GM12891 (cell line): Measurements from ENCODE around the gene ARPIN.

Source experiments
- DNase-seq: peaks from one replicate; pipeline ENCODE4 v3.0.0; 2011; ENCODE audit warnings: low spot score; ENCODE audit not compliant: insufficient read length
- FAIRE-seq: peaks from 2 replicates; lab custom pipeline; 2011; peaks lifted over from hg19 to GRCh38; lab: Jason Lieb, UNC
- PAX5 ChIP-seq: IDR thresholded peaks from 2 replicates; pipeline ENCODE4 v1.6.1; 2011; ENCODE audit warnings: low read length, moderate library complexity, mild to moderate bottlenecking; ENCODE audit not compliant: insufficient read depth, severe bottlenecking
- POLR2A ChIP-seq: IDR thresholded peaks from 2 replicates; pipeline ENCODE4 v1.6.1; 2011; ENCODE audit warnings: low read depth, low read length, control low read depth
- POLR2AphosphoS5 ChIP-seq: IDR thresholded peaks from 2 replicates; pipeline ENCODE4 v1.6.1; 2011; ENCODE audit warnings: low read depth, low read length, control low read depth
- POU2F2 ChIP-seq: IDR thresholded peaks from 2 replicates; pipeline ENCODE4 v1.6.1; 2011; ENCODE audit warnings: low read depth, mild to moderate bottlenecking, control low read depth, low read length, moderate library complexity
- SPI1 ChIP-seq: IDR thresholded peaks from 2 replicates; pipeline ENCODE4 v1.6.1; 2011; ENCODE audit warnings: low read depth, low read length, control low read depth
- TAF1 ChIP-seq: IDR thresholded peaks from 2 replicates; pipeline ENCODE4 v1.6.1; 2011; ENCODE audit warnings: low read depth, low read length, control low read depth

ARPIN gene

DNA sequence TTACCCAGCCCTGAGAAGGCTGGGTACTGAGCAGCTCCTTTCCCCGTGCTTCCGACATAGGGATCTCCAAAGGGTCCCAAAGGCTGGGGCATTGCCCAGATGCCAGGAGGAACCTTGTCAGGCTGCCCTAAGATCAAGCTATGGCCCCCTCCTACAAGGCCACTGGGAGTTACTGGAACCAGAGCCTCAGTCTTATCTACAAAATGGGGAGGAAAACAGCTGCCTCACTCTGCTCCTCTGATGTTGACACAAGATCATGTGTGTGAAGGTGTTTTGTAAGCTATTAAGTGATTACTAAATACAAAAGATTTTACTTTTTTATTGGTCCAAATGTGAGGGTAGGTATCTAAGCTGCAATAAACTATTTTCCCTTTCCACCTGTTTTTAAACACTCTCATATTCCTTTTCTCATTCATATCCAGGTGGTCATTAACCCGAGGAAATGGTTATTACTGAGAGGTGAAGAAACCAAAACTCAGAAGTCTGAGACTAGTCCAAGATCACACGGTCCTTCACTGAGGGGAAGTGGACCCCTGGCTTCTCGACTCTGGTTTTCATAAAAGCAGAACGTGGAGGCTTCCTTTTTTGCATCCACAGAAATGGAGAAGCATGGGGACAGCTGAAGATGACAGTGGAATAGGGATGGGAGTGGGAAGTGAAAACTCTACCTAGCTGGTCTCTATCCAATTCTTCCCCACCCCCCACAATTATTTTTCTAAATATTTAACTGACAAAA, 1.7 kb downstream of the ARPIN start:
- FAIRE-seq, result no peak
- TF ChIP-seq POLR2AphosphoS5 (no peak), POLR2A (no peak), SPI1 (0 out of 2 replicates have a peak, but pooled peaks have one; percentile 8)
- DNase-seq, result no peak

DNA sequence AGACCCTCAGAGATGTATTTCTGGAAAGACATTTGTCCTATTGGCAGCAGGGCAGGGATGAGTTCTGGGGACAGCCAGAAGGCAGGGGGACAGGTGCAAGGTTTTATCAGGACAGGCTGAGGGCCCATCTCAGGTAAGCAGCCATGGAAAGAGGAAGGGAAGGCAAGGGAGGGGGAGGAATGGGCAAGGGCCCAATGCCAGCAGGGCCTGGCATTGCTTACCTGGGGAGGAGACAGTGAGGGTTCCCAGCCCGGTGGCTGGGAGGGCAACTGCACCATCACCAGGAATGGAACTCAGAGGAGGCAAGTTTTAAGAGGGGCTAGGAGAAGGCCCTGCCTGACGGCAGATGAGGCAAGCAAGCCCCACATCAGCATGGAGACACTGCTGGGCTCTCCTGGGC, 3.1 kb downstream of the ARPIN start:
- FAIRE-seq (no peak), DNase-seq (no peak)
- no peak for TF ChIP-seq POU2F2
- no peak for TF ChIP-seq PAX5
- TF ChIP-seq SPI1, result no peak
- no peak for TF ChIP-seq POLR2AphosphoS5
- TF ChIP-seq POLR2A, result no peak
- TF ChIP-seq TAF1, result no peak

DNA sequence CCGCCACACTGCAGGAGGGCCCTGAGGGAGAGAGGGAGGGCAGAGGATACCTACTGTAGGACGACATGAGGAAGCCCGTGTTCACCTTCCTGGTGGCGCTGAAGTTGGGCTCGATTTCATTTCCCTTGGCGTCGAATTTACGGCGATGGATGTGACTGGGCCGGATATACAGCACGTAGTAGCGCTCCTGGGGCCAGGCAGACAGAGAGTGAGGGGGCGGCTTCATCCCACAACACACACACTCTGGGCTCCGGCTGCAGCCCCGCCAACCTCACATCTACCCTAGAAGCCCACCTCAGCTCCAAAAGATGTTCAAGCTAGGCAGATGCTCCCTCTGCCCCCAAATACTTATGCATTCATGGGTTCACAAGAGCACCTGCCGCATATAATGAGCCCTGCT, 4.5 kb downstream of the ARPIN start:
- FAIRE-seq (no peak), DNase-seq (no peak)
- no peak for TF ChIP-seq POLR2A
- TF ChIP-seq POU2F2, result no peak
- TF ChIP-seq SPI1, result no peak
- TF ChIP-seq POLR2AphosphoS5, result no peak
- TF ChIP-seq PAX5, result no peak
- TF ChIP-seq TAF1, result no peak

DNA sequence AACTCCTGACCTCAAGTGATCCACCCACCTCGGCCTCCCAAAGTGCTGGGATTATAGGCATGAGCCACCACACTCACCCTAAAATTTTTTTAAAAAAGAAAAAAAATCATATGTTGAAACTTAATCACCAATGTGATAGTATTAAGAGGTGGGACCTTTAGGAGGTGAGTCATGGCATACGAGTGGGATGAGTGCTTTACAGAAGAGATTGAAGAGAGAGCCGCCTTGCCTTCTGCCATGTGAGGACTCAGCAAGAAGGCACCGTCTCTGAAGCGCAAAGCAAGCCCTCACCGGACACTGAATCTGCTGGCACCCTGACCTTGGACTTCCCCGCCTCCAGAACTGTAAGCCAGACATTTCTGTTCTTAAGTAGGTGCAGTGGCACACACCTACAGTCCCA, 5.5 kb downstream of the ARPIN start:
- DNase-seq (no peak), FAIRE-seq (no peak)
- TF ChIP-seq TAF1 (no peak), POU2F2 (no peak), SPI1 (no peak), POLR2AphosphoS5 (no peak), POLR2A (no peak), PAX5 (no peak)

DNA sequence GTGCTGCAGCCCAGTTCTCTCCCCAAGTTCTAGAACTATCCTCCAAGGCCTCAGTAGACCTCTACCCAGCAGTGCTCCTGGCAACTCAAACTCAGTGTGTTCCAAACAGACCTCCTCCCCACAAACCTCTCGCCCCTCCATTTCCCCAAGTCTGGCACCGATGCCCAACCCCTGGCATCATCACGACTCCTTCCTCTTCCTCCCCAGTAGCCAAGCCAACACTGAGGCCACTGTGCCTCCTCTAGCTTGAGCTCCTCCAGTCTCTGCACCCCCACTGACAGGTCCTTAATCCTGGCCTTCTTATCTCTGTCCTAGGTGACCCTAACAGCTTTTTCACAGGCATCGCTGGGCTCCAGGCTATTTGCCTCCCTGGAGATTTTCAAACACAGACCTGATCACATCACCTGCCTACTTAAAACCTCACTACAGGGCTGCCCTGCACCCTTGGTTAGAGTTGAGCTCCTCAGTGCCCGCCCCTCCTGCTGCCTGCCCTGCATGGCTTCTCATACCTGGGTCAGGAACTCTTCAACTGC, 6.8 kb downstream of the ARPIN start:
- FAIRE-seq (no peak), DNase-seq (no peak)
- TF ChIP-seq POLR2AphosphoS5, result no peak
- TF ChIP-seq SPI1, result no peak
- no peak for TF ChIP-seq POLR2A
- TF ChIP-seq POU2F2, result no peak
- no peak for TF ChIP-seq PAX5
- TF ChIP-seq TAF1, result no peak

DNA sequence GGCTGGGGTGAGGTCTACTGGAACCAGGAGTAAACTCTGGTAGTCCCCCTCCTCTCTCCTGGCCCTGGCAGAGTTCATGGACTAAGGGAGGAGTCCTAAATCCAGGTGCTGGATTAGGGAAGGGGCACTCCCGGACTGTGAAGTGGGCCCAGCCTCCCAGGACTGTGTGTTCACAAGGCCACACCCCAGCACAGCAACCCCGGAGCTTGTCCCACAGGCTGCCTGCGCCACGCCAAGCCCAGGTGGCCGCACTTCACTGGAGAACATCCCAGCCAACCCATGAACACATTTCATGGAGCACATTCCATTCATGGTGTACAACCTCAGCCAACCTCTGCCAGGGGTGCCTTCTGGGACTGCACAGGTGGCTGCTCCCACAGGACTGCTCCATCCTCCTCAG, 8.2 kb downstream of the ARPIN start:
- DNase-seq (no peak), FAIRE-seq (no peak)

DNA sequence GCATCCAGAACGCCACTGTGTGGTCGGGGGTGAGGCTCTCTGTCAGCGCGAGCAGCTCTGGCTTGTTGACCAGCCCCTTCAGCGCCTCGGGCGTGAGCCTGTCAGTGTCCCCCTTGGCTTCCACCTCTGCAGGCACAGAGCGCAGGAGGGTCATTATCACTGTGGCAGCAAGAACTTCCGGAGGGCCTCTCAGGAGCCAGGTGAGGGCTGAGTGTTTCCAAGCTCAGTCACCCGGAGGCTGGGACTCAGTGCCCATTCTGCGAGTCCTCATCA, 9.0 kb downstream of the ARPIN start:
- TF ChIP-seq POU2F2 (no peak), POLR2AphosphoS5 (no peak), PAX5 (no peak), SPI1 (no peak), TAF1 (no peak), POLR2A (no peak)
- FAIRE-seq, result no peak
- DNase-seq, result no peak

More for the DNA sequence above, 8.2 kb downstream of the ARPIN start:
- TF ChIP-seq POU2F2 (no peak), PAX5 (no peak), POLR2A (no peak), POLR2AphosphoS5 (no peak), TAF1 (no peak), SPI1 (no peak)

DNA sequence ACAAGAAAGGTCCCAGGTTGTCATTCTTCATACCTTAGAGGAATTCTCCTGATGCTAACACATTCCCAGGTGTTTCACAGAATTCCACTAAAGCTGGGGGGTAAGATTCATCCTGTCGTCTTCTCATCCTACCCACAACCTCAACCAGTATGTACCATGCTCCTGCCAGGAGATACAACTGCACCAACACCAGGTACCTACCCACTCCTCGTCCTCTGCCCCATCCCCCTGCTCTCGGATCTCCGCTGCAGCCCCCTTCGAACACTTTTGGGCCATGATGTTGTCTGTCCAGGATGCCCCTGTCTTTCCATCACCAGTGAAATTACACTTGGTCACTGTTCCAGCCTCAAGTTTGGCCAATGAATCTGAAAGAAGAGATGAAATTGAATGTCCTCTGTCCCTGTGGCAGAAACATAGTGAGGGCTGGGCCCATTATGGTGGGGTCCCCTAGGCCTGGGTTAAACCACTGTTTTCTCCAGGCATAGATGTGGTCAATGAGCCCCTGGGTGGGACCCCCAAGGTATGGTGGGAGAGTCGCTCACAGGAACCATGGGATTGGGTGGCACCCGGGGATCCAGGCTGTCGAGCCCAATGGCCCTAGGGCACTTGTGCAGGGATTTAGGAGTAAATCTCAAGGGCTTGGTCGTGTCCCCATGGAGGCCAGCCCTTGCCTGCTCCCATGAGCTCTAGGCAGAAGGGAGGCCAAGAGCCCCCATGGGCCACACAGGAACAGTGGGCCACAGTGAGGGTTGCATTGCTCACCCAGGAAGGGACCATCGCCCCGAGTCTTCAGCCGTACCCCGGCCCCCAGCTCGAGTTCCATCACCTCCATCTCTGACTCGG, 9.5 kb downstream of the ARPIN start:
- DNase-seq, result no peak
- no peak for TF ChIP-seq TAF1
- no peak for TF ChIP-seq PAX5
- TF ChIP-seq POLR2AphosphoS5, result no peak
- TF ChIP-seq POU2F2, result no peak
- no peak for TF ChIP-seq SPI1
- TF ChIP-seq POLR2A, result no peak
- no peak for FAIRE-seq

DNA sequence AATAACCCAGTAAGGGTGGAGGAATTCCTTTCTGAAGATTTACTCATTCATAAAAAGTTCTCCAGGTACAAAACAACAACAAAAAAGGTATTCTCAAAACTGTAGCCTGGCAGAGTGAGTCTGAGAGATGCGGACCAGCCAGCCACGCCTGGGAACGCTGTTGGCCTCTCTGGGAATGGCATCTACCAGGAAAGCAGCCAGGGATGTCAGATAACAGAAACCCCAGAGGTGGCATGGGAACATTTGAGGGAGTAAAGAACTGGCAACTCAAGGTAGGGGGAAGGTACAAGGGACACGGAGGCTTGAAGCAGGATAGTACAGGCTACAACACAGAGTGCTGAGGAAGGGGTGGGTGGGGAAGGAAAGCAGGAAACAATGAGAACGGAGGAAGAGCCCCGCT, 11.9 kb downstream of the ARPIN start:
- FAIRE-seq, result no peak
- no peak for TF ChIP-seq PAX5
- TF ChIP-seq TAF1, result no peak
- no peak for TF ChIP-seq POLR2A
- TF ChIP-seq POLR2AphosphoS5, result no peak
- TF ChIP-seq POU2F2, result no peak
- no peak for TF ChIP-seq SPI1
- DNase-seq, result no peak

DNA sequence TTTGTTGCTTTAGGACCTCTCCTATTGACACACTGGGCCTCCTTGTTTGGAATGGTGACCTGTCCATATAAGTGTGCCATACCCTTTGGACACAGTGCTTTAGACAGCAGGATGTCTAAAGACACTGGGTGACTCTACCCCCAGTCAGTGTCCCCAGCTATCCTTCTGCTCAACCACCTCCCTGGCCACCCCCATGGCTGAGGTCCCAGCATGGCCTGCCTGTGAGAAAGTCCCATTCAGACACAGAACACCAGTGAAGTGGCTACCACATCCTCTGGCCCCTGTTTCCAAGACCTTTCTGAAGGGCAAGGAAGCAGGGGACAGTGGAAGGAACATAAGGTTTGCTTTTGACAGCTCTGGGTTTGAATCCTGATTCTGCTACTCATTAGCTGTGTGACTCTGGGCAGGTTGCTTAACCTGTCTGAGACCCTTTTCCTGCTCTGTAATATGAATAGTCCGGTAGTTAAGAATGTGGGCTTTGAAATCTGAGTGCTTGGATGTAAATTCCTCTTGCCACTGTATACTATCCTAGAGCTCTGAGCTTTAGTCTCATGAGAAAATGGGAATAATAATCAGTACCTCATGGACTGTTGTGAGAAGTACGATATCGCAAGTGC, 12.7 kb downstream of the ARPIN start:
- FAIRE-seq, result no peak

More for the DNA sequence above, 12.7 kb downstream of the ARPIN start:
- TF ChIP-seq TAF1 (no peak), POLR2A (no peak), SPI1 (no peak), POU2F2 (no peak), PAX5 (no peak), POLR2AphosphoS5 (no peak)
- DNase-seq, result no peak
